HG03469 (cell line): ENCODE data around the gene SEC24D.

ENCODE experiments used
- ATAC-seq: cut with Tn5 transposase; IDR thresholded peaks from one replicate; pipeline ENCODE4 v1.9.1; 2021; ENCODE audit warnings: mild to moderate bottlenecking, moderate library complexity, moderate number of reproducible peaks; ENCODE audit not compliant: unreplicated experiment

Gene SEC24D

DNA sequence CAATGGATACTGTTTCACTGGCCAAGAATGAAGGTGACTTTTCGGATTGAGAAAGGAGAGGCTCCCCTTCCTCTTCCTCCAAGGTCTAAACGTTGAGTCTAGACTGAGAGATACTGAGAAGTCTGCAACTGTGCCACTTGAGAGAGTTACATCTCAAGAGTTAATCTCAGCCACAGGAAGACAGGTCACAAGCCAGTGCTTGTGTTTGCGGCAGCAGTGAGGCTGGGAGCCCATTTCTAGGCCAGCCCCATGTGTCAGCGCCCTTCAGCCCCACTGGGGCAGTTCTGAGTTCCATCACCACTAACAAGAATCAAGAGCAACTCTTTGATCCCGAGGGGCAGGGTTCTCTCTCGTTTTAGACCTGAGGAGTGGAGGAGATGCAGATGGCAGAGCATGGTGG, 7.3 kb upstream of the SEC24D start:
- ATAC-seq: no peak

DNA sequence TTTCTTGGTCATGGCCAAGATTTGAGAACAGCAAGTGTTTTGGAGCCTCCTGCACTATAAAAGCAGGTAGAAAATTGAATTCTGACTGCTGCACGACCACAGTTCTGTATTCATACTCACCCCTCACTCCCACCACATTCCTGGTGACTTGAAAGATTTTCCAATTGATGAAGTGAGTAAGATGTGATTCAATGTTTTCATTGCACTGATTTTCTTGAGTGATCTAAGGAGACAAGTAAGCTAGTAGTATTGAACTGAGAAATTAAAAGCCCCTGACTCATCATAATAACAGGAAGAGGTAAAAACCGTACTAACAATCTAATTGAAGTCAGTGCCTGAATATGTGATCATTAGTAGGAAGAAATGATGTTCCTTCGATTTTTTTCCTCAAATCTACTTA, 6.1 kb upstream of the SEC24D start:
- ATAC-seq: no peak

DNA sequence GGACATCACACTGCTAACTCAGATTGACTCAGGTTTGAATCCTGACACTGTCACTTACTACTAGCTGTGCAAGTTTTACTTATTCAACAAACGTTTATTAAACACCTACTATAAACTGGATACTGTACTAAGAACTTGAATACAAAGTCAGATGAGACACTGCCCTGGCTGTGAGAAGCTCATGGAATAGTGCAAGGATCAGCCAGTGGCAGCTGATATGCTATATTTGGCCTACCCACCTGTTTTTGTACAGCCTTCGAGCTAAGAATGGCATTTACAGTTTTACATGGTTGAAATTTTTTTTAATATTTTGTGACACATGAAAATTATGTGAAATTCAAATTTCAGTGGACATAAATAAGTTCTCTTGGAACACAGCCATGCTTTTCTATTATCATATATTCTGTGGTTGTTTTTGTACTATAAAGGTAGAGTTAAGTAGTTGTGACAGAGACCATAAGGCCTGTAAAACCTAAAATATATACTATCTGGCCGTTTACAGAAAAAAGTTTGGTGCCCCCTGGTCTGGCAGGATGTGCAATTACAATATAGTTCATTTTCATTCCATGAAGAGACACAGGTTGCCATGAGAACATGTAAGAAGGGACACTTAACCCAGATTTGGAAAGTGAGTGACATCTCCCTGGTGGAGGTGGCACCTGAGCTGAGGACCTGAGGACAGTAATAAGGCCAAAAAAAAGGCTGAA, 3.4 kb upstream of the SEC24D start:
- no peak for ATAC-seq

DNA sequence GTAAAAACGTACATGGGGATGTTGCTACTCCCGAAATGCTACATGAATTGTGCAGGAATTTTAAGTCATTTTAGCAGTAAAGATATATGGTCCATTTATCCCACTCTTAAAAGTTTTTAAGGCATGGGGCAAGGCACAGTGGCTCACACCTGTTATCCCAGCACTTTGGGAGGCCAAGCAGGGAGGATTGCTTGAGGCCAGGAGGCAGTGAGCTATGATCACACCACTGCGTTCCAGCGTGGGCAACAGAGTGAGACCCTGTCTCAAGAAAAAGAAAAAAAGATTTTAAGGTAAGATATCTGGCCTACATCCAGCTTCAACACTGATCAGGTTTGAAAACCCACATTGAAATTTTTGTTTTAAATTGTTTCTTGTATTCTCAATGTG, 1.2 kb upstream of the SEC24D start:
- no peak for ATAC-seq

DNA sequence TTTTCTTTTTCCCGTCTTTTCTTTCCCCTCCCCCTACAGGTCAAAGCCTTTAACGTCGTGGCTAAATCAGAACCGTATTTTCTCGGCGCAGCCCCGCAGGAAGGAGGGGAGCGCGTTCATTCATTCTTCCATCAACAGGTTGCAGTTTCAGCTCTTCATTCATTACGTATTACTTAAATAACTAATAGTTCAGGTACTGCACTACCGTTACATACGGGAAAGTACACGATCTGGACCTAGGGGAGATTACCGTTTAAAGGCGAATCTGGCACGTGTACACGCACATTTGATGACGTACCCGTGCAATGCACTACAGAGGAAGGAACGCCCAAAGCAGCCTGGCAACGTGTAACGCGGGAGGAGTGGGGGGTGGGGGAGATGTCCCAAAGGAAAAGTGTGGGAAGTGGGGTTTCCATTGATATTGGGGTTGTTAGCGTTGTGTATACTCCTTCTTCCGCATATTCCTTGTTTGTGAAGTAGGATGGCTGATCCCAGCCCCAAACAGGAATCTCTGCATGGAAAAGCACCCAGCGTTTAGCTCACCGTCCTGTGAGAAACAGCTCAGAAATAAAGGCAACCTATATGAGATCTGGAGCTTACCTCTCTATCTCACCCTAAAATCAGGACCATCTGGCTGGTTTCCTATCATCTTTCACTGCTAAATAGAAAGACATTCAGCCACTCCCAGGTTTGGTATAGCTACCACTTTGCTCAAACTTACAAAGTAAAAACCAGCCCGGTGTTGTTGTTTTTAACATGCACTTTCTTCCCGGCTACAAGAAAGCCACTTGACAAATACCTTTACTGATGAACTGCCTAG, 585 bp upstream of the SEC24D start:
- peak; percentile 24 for ATAC-seq

DNA sequence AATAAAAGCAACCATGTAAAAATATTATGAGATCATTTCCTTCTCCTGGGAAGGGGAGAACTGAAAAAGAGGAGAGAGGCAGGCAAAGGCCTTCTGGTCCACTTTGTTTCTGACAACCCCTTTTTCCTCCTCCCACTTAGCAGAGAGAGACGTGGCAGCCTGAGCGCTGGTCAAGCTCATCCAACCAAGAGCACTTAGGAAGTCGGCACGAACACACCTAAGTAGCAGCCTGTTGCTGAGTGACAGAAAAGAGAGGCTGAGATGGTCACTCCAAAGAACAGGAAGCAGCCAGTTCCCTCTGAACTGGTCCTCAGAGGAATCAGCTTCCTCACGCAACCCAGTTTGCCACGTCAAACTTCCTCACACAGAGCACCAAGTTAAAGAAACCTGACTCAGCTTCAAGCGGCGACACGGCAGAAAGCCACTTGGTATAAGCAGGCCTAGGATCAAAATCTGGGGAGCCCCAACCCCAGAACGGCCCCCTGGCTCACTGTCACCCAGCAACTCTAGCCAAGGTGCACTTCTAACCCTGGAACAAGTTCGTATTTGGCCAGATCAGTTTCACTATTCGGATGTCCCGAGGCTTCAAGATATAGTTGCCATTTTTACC, 861 bp downstream of the SEC24D start:
- ATAC-seq: peak; percentile 53

DNA sequence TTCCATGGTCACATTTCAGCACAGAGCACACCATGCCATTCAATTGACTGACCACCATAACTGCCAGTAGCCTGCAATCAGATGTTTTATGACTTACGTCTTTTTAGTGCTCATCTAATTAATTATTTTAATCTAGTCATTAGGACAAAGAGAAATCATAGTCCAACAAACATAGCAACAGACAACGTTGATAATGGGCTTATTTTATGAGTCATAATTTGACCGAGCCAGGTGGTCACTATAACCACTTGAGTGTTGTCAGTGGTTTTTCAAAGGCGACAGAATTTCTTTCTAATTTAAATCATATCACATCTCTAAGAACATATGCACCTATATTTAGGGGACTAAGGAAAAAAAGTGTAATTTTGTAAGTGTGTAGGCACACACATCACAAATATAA, 1.9 kb downstream of the SEC24D start:
- no peak for ATAC-seq

DNA sequence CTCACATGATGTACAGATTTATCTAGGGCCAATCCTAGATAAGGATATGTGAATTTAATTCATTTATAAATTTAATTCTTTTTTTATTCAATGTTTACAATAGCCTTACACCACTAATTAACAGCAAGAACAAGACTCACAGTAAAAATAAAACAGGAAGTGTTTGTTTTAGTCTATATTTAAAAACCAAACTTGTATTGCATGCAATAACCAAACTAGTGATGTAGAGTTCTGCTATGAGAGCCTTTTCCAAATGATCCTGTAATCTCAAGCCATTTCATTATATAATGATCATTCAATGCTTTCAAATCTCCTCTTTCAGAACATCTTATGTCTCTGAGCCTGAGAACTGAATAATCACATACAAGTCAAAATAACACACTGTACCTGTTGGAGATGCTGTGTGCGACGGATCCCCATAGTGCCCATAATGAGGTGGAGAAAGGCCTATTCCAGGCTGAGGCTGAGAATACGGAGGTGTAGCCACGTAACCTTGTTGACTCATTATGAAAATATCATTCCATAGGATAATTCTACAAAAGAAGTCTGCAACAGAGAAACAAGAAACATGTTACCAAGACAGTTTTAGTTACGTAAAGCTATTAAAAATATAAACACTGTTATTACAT, 2.6 kb downstream of the SEC24D start:
- no peak for ATAC-seq

DNA sequence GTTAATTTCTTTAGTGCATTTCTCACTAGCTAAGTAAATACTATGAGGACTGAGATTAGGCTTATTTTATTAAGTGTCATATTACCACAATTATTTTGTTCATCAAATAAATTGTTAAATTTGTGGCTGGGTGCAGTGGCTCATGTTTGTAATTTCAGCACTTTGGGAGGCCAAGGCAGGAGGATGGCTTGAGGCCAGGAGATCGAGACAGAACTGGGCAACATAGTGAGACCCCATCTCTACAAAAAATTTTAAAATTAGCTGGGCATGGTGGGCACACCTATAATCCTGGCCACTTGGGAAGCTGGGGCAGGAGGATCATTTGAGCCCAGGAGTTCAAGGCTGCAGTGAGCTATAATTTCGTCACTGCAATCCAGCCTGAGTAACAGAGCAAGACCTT, 6.8 kb downstream of the SEC24D start:
- no peak for ATAC-seq

DNA sequence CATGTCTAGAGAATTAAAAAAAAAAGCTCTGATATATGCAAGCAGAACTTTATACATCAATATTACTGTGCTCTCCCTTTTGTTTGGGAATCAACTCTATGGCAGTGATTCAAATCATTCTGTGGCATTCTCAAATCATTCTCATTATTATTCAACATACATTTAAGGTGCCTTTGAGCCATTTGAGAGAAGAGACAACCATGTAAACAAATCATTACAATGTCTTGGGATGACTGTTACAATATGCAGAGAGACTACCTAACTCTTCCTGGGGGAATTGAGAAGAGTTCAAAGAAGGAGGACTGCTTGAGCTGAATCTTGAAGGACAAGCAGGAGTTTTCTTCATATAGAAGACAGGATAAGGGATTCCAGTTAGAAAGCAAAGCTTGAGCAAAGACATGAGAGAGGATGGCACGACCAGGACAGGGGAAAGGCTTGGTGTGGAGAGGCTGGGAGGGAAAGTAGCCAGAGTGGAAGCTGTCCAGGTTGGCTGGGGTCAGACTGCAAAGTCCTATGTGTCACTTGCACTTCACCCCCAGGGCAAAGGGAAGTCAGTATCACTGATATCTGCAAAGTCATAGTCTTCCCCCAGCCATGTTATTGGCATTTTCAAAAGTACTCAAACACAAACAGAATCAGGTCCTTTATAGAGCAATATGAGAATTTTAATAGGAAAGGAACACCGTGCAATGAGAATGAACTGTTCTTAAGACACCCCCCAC, 9.0 kb downstream of the SEC24D start:
- ATAC-seq: no peak

DNA sequence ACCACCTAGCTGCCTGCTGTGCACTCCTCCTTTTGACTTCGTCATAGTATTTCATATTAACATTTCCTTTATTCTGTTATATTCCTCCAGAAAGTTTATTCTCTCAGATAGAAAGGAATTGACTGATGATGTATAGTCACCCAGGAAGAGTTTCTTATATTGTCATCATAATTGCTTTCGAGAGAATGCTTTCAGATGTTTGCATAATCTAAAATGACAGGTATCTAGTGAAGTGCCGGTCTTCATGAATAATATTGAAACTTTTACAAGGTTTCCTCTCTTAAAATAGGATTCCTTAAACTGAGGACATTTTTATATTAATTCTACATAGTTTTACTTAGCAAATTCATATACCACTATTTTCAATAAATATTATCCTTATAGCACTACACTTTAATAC, 10.1 kb downstream of the SEC24D start:
- peak; percentile 76 for ATAC-seq

DNA sequence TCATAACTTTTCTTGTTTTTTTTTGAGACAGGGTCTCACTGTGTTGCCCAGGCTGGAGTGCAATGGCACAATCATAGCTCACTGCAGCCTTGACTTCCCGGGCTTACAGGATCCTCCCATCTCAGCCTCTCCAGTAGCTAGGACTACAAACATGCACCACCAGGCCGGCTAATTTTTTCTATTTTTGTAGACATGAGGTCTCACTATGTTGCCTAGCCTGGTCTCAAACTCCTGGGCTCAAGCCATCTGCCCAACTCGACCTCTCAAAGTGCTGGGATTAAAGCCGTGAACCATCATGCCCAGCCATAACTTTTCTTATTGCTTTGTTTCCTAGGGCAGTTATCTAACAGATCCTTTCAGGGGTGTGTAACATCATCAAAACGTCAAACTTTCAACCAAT, 11.8 kb downstream of the SEC24D start:
- ATAC-seq: no peak

DNA sequence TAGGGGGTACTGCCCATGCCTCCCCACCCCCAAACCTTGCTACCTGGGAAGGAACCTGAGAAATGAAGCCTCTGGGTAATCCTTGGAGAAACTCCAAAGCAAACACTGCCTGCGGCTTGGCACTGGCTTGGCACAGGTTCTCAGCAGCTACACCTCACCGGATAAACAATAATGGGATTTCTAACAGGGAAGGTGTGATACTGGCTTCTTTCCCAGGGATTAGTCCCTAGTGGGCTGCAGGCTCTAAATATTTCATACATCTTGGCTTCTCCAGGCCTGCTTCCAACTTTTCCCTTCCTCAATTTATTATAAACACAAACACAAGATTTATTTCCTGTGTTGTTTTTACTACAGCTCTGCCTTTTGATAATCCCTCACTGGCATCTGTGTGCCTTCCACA, 12.5 kb downstream of the SEC24D start:
- ATAC-seq: no peak

DNA sequence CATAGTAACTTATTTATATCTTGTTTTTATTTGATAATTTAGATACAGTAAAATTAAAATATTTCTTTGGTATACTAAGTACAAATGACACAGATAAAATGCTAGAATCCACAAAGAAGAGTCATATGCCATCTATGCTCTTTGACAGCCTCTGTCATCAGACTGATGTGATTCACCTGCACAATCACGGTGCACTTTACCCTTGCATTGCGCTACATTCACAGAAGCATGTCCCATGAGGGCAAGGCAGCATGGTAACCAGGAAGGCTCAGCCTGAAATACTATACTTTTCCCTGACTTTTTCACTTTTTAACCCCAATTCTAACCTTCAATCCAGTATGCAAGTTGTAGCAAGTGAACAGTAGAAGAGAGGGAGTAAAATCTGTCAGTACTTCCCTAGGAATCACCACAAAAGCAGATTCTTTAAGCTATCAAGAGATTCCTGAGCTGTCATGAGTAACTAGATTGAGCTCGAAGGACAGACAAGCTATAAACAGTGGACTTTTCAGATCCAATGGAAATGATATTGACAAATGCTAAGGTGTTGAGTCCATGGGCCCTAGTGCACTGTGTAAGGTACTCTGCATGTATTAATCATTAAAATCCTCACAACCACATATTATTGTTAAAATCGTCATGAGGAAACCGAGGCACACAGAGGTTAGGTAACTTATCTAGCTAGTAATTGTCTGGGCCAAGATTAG, 14.2 kb downstream of the SEC24D start:
- no peak for ATAC-seq

DNA sequence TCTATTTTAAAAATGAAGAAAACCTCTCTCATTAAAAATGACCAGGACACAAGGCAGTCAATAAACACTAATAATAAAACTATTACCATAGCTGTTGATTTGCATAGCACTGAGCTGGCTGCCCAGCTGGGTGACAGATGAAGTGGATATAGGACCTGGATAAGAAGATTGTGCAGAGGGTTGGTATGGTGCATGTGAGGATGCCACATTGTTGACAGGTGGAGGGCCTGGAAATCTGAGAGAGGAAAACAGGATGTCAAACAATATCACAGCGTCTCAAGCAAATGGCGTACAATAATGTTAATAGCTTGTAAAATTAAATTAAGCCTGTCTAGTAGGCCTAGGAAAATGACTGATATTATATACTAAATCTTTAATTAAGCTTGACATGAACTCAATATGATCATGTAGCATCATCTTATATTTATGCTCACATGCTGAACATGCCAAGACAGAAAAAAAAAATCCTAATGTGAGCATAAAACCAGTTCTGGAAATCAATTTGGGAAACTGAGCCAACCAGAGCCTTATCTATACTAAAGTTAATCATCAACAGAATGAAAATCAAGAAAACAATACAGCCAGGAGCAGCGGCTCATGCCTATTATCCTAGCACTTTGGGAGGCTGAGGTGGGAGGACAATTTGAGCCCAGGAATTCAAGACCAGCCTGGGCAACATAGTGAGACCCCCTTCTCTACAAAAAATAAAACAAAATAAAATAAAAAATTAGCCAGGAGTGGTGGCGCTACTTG, 18.6 kb downstream of the SEC24D start:
- no peak for ATAC-seq

DNA sequence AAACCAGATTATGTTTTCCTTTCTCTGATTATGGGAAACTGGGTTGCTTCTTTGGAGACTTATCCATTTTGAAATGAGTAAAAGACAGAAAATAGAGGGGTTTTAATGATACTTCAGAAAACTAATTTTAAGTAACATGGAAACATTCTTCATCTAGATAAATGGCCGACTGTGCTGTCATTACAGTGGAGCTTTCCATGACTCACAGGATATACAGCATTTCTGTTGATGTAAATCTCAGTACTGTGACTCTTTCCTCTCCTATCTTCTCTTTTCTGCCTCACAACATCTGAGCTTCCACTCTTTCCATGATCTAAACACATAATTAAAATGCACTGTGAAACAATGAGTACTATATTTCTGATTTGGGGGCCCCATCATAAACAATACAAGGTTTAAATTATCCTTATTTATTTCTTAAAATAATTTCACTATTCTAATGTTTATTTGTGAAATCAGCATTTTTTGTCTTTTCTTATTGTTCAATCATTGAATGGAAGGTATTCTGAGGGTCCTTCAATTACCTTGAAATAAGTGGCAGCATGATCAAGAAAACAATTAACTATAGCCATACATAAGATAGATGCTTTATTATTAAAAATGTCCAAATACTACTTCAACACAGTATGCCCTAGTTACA, 19.3 kb downstream of the SEC24D start:
- ATAC-seq: no peak

DNA sequence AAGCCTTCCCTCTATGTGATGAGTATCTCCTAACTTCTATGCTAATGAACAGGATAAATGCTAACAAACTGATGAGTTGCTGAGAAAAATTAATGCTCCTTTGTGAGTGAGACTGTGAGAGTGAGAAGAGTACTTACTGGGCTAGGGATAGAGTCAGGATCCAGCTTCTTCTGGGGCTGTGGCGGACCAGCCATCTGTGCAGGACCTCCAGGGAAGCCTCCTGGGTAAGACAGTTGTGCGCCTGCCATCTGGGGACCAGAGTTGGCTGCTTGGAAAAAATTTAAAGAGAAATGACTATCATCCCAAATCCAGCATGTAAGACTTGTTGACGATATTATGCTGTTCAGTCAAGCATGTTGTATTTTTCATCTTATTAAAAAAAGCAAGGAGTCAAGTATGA, 21.0 kb downstream of the SEC24D start:
- ATAC-seq: no peak

DNA sequence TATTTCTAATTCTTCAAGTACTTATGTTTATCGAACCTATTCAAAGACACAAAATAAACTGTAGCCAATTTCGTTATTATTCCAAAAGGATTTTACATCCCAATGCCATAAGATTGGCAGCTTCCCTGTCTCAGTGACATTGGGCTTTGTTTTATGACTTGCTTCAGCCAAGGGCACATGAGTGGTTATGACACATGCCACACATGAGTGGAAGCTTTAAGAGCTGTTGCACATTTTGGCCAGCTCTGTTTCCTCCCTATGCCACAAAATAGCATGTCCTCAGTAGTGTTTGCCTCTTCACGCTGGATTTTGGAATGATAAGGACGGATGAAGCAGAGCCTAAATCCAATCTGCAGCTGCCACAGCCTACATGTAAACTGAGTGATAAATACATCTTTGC, 21.9 kb downstream of the SEC24D start:
- ATAC-seq: no peak

DNA sequence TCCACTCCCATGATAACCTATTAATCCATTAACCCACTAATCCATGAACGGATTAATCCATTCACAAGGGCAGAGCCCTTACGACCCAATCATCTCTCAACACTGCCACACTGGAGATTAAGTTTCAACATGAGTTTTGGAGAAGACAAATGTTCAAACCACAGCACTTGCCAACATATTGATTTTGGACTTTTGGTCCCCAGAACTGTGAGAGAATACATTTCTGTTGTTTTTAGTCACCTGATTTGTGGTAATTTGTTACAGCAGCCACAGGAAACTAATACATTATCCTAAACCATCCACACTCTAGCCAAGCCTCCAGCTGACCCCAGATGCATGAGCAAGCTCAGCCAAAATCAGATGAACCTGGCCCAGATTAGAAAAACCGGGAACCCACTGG, 22.4 kb downstream of the SEC24D start:
- no peak for ATAC-seq
